HepG2 (cell line): ENCODE measurements around the gene ADCY7. TPM values are rescaled to one million over a fixed set of nuclear protein-coding genes. Genes with fewer than 3 reads are reported as not detected.

Experiments
- MAFK ChIP-seq, 2 experiments: IDR thresholded peaks in 1 of 2; conservative IDR thresholded peaks in 1 of 2; 2 replicates each; pipeline ENCODE4 v1.6.1; 2011; ENCODE audit warnings: improper control_type of control experiment in 2 of 2, low read length in 2 of 2
- NCOA2 ChIP-seq: sonication (generic); formaldehyde crosslinking; IDR thresholded peaks from 2 replicates; pipeline ENCODE4 v1.8.0; 2022; ENCODE audit warnings: inconsistent platforms
- ONECUT2 ChIP-seq: sonication (generic); formaldehyde crosslinking; IDR thresholded peaks from 2 replicates; pipeline ENCODE4 v1.4.0; 2020; ENCODE audit warnings: missing genetic modification reagents
- PHF5A ChIP-seq: IDR thresholded peaks from one replicate; pipeline ENCODE4 v1.6.1; 2018; ENCODE audit warnings: low read depth, missing genetic modification reagents; ENCODE audit not compliant: unreplicated experiment
- PTBP1 ChIP-seq: fragments of 200-400 bp; formaldehyde crosslinking; IDR thresholded peaks from 2 replicates; pipeline ENCODE4 v1.6.1; 2018; ENCODE audit warnings: low read length, low read depth; ENCODE audit not compliant: poor library complexity, severe bottlenecking
- RARA ChIP-seq: IDR thresholded peaks from 2 replicates; pipeline ENCODE4 v1.6.1; 2016; ENCODE audit warnings: missing genetic modification reagents, missing compliant biosample characterization
- RFX3 ChIP-seq: IDR thresholded peaks from 2 replicates; pipeline ENCODE4 v1.6.1; 2016; ENCODE audit warnings: missing biosample characterization, missing genetic modification reagents
- TBP ChIP-seq: sonication (generic); formaldehyde crosslinking; IDR thresholded peaks from 2 replicates; pipeline ENCODE4 v1.5.0; 2020; ENCODE audit warnings: missing genetic modification reagents
- UBTF ChIP-seq: sonication (generic); formaldehyde crosslinking; IDR thresholded peaks from 2 replicates; pipeline ENCODE4 v1.4.0; 2020; ENCODE audit warnings: mild to moderate bottlenecking, missing genetic modification reagents
- ZNF383 ChIP-seq: sonication (generic); formaldehyde crosslinking; IDR thresholded peaks from 2 replicates; pipeline ENCODE4 v1.4.0; 2020; ENCODE audit warnings: missing genetic modification reagents, mild to moderate bottlenecking, borderline replicate concordance
- ZNF556 ChIP-seq: sonication (generic); formaldehyde crosslinking; IDR thresholded peaks from 2 replicates; pipeline ENCODE4 v1.4.0; 2020; ENCODE audit warnings: mild to moderate bottlenecking, missing genetic modification reagents, borderline replicate concordance
- ZNF563 ChIP-seq: sonication (generic); formaldehyde crosslinking; IDR thresholded peaks from 2 replicates; pipeline ENCODE4 v1.8.0; 2022; ENCODE audit warnings: mild to moderate bottlenecking, moderate library complexity, missing genetic modification reagents
- ZNF746 ChIP-seq: sonication (generic); formaldehyde crosslinking; IDR thresholded peaks from 2 replicates; pipeline ENCODE4 v1.8.0; 2022; ENCODE audit warnings: mild to moderate bottlenecking, missing genetic modification reagents
- ZNF761 ChIP-seq: sonication (generic); formaldehyde crosslinking; conservative IDR thresholded peaks from 2 replicates; pipeline ENCODE4 v1.4.0; 2020; ENCODE audit warnings: mild to moderate bottlenecking, missing genetic modification reagents
- polyA plus RNA-seq, 8 experiments: library from polyadenylated mRNA; depleted of rRNA in 3 of 8; stranded (reverse) in 7 of 8; unstranded in 1 of 8; fragments of >200 nt; fragmentation: Illumina TruSeq in 4 of 8; extraction: Trizol in 4 of 8; gene quantifications; 2 replicates each; pipeline versions ENCODE4 v1.2.1 to v1.2.3, GENCODE V29; 2011 to 2016; ENCODE audit warnings: low read depth in 4 of 8, missing spikeins in 1 of 8, mixed read lengths in 1 of 8; ENCODE audit not compliant: insufficient read depth in 1 of 8
- total RNA-seq, 5 experiments: library from RNA; depleted of rRNA; stranded (reverse); fragments of >200 nt; fragmentation: Illumina TruSeq; extraction: Trizol; gene quantifications; 2 replicates each; pipeline ENCODE4 v1.2.3, GENCODE V29; 2016; ENCODE audit warnings: low read depth in 1 of 5
- TF ChIP-seq, protein P1 (sequence below): sonication (generic); formaldehyde crosslinking; IDR thresholded peaks from 2 replicates; pipeline ENCODE4 v1.5.0; 2020; ENCODE audit warnings: mild to moderate bottlenecking, missing genetic modification reagents, borderline replicate concordance
- TF ChIP-seq, protein P2 (sequence below): sonication (generic); formaldehyde crosslinking; IDR thresholded peaks from 2 replicates; pipeline ENCODE4 v1.5.1; 2020; ENCODE audit warnings: mild to moderate bottlenecking, missing genetic modification reagents

ADCY7 gene
- total and polyA plus RNA-seq, 2 of the 13 experiments (the other 11 are each of a cell fraction or from before 2014, with no cell fraction given) = 2.2 to 4.3 TPM

DNA sequence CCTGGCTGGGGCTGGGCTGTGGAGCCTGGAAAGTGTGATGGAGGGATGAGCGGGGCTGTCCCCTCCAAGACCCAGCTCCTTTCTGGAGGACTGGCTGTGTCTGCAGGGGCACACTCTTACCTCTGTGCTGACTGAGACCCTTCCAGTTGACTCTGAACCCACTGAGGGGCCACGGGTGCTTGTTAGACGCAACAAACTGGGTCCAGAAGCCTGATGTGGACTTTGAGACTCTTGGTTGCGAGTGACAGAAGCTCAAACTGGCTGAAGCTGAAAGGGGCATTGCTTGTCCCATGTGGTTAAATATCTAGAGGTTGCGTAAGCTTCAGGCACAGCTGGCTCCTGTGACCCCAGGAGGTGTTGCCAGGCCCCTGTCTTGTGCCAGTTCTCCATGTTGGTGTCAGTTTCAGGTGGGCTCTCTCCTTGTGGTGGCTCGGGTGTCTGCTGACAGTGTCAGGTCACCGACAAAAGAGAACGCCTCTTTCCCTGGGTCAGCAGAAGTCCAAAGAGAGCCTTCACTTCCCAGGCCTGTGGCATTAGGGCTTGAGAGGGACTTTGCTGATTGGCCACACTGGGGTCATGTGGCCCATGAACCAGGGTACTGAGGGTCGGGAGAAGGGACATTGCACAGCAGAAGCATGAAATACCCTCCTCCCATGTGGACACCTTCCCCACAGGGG, 16.7 kb downstream of the ADCY7 start (continued):
- peak; percentile 60; the same call in 1 of the 2 replicates for TF ChIP-seq NCOA2 (CRISPR knock-in tag)
- TF ChIP-seq UBTF = no peak; the same call in 1 of the 2 replicates
- no peak for TF ChIP-seq ZNF563 (CRISPR knock-in tag)
- TF ChIP-seq PHF5A (CRISPR knock-in tag) = no peak
- no peak for TF ChIP-seq TBP (CRISPR knock-in tag)
- peak; percentile 69 for TF ChIP-seq RARA
- TF ChIP-seq, protein P1, sequence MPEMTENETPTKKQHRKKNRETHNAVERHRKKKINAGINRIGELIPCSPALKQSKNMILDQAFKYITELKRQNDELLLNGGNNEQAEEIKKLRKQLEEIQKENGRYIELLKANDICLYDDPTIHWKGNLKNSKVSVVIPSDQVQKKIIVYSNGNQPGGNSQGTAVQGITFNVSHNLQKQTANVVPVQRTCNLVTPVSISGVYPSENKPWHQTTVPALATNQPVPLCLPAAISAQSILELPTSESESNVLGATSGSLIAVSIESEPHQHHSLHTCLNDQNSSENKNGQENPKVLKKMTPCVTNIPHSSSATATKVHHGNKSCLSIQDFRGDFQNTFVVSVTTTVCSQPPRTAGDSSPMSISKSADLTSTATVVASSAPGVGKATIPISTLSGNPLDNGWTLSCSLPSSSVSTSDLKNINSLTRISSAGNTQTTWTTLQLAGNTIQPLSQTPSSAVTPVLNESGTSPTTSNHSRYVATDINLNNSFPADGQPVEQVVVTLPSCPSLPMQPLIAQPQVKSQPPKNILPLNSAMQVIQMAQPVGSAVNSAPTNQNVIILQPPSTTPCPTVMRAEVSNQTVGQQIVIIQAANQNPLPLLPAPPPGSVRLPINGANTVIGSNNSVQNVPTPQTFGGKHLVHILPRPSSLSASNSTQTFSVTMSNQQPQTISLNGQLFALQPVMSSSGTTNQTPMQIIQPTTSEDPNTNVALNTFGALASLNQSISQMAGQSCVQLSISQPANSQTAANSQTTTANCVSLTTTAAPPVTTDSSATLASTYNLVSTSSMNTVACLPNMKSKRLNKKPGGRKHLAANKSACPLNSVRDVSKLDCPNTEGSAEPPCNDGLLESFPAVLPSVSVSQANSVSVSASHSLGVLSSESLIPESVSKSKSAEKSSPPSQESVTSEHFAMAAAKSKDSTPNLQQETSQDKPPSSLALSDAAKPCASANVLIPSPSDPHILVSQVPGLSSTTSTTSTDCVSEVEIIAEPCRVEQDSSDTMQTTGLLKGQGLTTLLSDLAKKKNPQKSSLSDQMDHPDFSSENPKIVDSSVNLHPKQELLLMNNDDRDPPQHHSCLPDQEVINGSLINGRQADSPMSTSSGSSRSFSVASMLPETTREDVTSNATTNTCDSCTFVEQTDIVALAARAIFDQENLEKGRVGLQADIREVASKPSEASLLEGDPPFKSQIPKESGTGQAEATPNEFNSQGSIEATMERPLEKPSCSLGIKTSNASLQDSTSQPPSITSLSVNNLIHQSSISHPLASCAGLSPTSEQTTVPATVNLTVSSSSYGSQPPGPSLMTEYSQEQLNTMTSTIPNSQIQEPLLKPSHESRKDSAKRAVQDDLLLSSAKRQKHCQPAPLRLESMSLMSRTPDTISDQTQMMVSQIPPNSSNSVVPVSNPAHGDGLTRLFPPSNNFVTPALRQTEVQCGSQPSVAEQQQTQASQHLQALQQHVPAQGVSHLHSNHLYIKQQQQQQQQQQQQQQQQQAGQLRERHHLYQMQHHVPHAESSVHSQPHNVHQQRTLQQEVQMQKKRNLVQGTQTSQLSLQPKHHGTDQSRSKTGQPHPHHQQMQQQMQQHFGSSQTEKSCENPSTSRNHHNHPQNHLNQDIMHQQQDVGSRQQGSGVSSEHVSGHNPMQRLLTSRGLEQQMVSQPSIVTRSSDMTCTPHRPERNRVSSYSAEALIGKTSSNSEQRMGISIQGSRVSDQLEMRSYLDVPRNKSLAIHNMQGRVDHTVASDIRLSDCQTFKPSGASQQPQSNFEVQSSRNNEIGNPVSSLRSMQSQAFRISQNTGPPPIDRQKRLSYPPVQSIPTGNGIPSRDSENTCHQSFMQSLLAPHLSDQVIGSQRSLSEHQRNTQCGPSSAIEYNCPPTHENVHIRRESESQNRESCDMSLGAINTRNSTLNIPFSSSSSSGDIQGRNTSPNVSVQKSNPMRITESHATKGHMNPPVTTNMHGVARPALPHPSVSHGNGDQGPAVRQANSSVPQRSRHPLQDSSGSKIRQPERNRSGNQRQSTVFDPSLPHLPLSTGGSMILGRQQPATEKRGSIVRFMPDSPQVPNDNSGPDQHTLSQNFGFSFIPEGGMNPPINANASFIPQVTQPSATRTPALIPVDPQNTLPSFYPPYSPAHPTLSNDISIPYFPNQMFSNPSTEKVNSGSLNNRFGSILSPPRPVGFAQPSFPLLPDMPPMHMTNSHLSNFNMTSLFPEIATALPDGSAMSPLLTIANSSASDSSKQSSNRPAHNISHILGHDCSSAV = no peak
- no peak for TF ChIP-seq ZNF383 (CRISPR knock-in tag)
- no peak for TF ChIP-seq RFX3 (CRISPR knock-in tag)
- TF ChIP-seq MAFK (conservative IDR thresholded peaks at IDR 0.05 in 1 of 2, IDR thresholded peaks at IDR 0.05 in 1 of 2; ENCODE audit: low read length in 2 of 2) = peak; percentile 35 to 49; a peak in 2 of 4 replicates
- TF ChIP-seq, protein P2, sequence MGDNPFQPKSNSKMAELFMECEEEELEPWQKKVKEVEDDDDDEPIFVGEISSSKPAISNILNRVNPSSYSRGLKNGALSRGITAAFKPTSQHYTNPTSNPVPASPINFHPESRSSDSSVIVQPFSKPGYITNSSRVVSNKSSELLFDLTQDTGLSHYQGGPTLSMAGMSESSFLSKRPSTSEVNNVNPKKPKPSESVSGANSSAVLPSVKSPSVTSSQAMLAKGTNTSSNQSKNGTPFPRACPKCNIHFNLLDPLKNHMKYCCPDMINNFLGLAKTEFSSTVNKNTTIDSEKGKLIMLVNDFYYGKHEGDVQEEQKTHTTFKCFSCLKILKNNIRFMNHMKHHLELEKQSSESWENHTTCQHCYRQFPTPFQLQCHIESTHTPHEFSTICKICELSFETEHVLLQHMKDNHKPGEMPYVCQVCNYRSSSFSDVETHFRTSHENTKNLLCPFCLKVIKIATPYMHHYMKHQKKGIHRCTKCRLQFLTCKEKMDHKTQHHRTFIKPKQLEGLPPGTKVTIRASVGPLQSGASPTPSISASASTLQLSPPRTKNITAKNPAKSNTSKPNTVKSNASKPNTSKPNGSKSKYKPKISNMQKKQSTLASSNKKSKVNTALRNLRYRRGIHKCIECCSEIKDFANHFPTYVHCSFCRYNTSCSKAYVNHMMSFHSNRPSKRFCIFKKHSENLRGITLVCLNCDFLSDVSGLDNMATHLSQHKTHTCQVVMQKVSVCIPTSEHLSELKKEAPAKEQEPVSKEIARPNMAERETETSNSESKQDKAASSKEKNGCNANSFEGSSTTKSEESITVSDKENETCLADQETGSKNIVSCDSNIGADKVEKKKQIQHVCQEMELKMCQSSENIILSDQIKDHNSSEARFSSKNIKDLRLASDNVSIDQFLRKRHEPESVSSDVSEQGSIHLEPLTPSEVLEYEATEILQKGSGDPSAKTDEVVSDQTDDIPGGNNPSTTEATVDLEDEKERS (CRISPR knock-in tag) = no peak
- no peak for TF ChIP-seq ZNF556
- no peak for TF ChIP-seq ONECUT2 (CRISPR knock-in tag)
- TF ChIP-seq ZNF761 (CRISPR knock-in tag) = 0 out of 2 replicates have a peak, but pooled peaks have one; percentile 43
- TF ChIP-seq ZNF746 = 0 out of 2 replicates have a peak, but pooled peaks have one; percentile 38
- no peak for TF ChIP-seq PTBP1
